Ovary (tissue), 3 donors: ENCODE measurements around the gene EYS.

Experiments used
- EP300 ChIP-seq: sonication (generic); formaldehyde crosslinking; IDR thresholded peaks from one replicate; pipeline ENCODE4 v1.6.1; 2017; ENCODE audit warnings: antibody characterized with exemption
- POLR2A ChIP-seq: fragments of 450-650 bp; IDR thresholded peaks from one replicate; pipeline ENCODE4 v1.6.1; 2017; ENCODE audit warnings: antibody characterized with exemption, mild to moderate bottlenecking, moderate library complexity
- TF ChIP-seq, protein P1 (sequence below), 3 donors: fragments of 450-650 bp in 2 of 3; fragments of 200-600 bp in 1 of 3; IDR thresholded peaks; one replicate each; pipeline versions ENCODE4 v1.5.1 to v1.8.0; 2016 to 2022; ENCODE audit warnings: antibody characterized with exemption in 3 of 3, mild to moderate bottlenecking in 1 of 3
- donor health status: DM: no; HTN: no; CAD: no.

DNA sequence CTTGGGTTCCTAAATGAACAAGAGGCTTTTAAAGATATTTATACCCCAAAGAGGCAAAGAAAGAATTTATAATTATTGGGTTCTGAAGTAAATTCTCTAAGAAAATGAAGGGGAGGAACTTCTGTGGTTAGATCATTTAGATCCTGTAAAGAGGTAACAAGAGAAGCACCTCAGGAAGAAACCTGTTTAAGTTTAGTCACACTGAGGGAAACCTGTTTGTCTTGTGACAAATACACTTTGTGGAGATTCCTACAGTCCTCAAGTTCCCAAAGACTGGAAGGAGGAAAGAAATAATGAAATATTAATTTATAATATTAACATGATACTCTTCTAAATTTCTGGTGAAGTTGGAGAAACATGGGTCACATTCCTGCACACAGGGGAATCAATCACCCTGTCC, 647.5 kb downstream of the EYS start:
- TF ChIP-seq, protein P1, sequence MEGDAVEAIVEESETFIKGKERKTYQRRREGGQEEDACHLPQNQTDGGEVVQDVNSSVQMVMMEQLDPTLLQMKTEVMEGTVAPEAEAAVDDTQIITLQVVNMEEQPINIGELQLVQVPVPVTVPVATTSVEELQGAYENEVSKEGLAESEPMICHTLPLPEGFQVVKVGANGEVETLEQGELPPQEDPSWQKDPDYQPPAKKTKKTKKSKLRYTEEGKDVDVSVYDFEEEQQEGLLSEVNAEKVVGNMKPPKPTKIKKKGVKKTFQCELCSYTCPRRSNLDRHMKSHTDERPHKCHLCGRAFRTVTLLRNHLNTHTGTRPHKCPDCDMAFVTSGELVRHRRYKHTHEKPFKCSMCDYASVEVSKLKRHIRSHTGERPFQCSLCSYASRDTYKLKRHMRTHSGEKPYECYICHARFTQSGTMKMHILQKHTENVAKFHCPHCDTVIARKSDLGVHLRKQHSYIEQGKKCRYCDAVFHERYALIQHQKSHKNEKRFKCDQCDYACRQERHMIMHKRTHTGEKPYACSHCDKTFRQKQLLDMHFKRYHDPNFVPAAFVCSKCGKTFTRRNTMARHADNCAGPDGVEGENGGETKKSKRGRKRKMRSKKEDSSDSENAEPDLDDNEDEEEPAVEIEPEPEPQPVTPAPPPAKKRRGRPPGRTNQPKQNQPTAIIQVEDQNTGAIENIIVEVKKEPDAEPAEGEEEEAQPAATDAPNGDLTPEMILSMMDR (IDR thresholded peaks at IDR 0.05): no peak
- TF ChIP-seq EP300: no peak
- no peak for TF ChIP-seq POLR2A
